Gastroesophageal sphincter (tissue), 3 donors: ENCODE data around the gene HMGN4.

Source experiments
- EP300 ChIP-seq: sonication (generic); formaldehyde crosslinking; IDR thresholded peaks from one replicate; pipeline ENCODE4 v1.6.1; 2017; ENCODE audit warnings: antibody characterized with exemption, mild to moderate bottlenecking
- POLR2A ChIP-seq, 2 donors: fragments of 450-650 bp; IDR thresholded peaks; one replicate each; pipeline ENCODE4 v1.6.1; 2017; ENCODE audit warnings: antibody characterized with exemption in 2 of 2, mild to moderate bottlenecking in 2 of 2, moderate library complexity in 1 of 2
- TF ChIP-seq, protein P1 (sequence below), 4 experiments: fragments of 200-600 bp in 2 of 4; fragments of 450-650 bp in 2 of 4; sonication (generic) in 1 of 4; IDR thresholded peaks; one replicate each; pipeline ENCODE4 v1.5.1; 2017 to 2019; ENCODE audit warnings: antibody characterized with exemption in 4 of 4, mild to moderate bottlenecking in 2 of 4, moderate library complexity in 2 of 4

DNA sequence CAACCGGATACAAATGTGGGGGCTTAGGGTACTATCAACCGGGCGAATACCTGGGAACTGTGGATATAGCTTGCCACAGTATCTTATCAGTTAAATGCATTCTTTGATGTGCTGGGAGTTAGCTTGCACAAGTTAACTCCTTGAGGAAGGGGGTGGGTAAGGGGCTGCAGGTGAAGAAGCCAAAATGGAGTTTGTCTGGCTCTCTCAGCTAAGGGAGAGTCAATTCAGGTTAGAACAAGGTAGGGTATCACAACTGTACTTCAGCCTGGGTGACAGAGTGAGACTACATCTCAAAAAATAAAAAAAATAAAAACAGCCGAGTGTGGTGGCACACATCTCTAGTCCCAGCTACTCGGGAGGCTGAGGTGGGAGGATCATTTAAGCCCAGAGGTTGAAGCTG lies 46.6 kb upstream of the HMGN4 start:
- TF ChIP-seq POLR2A (IDR thresholded peaks at IDR 0.05) = no peak
- TF ChIP-seq, protein P1, sequence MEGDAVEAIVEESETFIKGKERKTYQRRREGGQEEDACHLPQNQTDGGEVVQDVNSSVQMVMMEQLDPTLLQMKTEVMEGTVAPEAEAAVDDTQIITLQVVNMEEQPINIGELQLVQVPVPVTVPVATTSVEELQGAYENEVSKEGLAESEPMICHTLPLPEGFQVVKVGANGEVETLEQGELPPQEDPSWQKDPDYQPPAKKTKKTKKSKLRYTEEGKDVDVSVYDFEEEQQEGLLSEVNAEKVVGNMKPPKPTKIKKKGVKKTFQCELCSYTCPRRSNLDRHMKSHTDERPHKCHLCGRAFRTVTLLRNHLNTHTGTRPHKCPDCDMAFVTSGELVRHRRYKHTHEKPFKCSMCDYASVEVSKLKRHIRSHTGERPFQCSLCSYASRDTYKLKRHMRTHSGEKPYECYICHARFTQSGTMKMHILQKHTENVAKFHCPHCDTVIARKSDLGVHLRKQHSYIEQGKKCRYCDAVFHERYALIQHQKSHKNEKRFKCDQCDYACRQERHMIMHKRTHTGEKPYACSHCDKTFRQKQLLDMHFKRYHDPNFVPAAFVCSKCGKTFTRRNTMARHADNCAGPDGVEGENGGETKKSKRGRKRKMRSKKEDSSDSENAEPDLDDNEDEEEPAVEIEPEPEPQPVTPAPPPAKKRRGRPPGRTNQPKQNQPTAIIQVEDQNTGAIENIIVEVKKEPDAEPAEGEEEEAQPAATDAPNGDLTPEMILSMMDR (IDR thresholded peaks at IDR 0.05) = no peak
- no peak for TF ChIP-seq EP300
